ENCODE results near the gene AMBP. TPM values are rescaled to one million over a fixed set of nuclear protein-coding genes. Genes with fewer than 3 reads are reported as not detected.

The AMBP gene
- total and polyA plus RNA-seq, 4 donors: 0.23 to 1.7 TPM; not detected in 2

DNA sequence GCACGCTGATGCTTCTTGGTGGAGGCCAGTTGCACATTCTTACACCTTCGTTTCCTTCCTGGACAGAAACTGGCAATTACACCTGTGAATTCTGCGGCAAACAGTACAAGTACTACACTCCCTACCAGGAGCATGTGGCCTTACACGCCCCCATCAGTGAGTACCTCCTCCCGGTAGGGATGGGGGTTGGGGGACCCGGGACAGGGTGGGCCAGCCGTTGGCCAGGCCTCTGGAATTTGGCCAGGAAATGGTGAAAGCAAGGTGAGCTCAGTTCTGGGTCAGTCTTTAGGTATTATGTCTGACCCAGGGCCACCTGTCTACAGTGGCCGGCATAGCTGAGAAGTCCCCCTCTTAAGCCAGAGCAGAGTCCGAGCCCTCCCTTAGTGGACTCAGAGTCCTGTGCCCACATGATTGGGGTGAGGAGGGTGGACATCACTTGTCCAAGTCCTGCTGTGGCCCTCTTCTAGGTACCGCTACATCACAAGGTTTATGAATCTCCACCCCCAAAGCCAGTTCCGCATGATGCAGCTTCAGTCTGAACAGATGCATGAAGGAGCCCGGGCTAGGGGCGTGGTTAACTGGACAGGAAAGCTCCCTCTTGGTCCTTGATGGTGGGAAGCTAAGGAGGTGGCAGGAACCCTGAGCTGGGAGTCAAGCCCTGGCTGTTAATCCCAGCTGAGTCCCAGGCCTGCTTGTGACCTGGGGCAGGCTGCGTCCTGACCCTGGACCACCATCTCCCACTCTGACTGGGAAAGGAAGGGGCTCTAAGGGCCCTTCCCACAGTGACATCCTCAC, 61.3 kb downstream of the AMBP start:
- no peak overlapping the region for H3K4me3 ChIP-seq (ENCODE audit: low read depth, low read length)
- peaks cover 4% of the 10 kb centered on the region for H3K9me3 ChIP-seq (ENCODE audit: control insufficient read depth, insufficient read depth, low read length)
- 93% methylated on average over 7 of the region's 14 CpGs for WGBS (ENCODE audit: insufficient coverage)
- H3K27ac ChIP-seq (ENCODE audit: low read depth, low read length): no peak overlapping the region
- no peaks in the 10 kb centered on the region for H3K27me3 ChIP-seq (ENCODE audit: control insufficient read depth, insufficient read depth, low read length)
- peaks cover 31% of the 10 kb centered on the region for H3K36me3 ChIP-seq (ENCODE audit: control insufficient read depth, insufficient read depth, low read length)
- H3K4me1 ChIP-seq (ENCODE audit: control insufficient read depth, insufficient read depth, low read length): no peaks in the 10 kb centered on the region
- DNase-seq (ENCODE audit: low read depth in 4 of 6, low spot score in 6 of 6): no peak

DNA sequence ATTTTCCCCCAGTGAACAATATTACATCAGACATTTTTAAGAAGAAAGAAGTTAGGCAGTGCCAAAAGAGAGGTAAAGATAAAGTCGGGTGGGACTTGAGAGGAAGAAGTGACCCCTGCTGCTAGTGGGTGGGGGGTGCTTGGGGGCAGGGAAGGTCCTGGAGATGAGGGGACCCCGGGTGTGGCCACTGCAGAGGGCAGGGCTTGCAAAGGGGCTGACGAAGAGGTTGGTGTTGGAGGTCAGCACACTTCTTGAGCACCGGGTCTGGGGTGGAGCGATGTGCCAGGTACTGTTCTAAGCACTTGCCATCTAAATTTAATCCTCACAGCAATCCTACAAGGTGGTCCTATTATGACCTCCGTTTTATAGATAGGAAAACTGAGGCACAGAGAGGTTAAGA, 62.0 kb downstream of the AMBP start:
- WGBS (ENCODE audit: insufficient coverage): 86% methylated on average over 2 of the region's 6 CpGs
- H3K9me3 ChIP-seq (ENCODE audit: control insufficient read depth, insufficient read depth, low read length): peaks cover 4% of the 10 kb centered on the region
- H3K4me1 ChIP-seq (ENCODE audit: control insufficient read depth, insufficient read depth, low read length): no peaks in the 10 kb centered on the region
- no peaks in the 10 kb centered on the region for H3K27me3 ChIP-seq (ENCODE audit: control insufficient read depth, insufficient read depth, low read length)
- no peak for DNase-seq (ENCODE audit: low read depth in 4 of 6, low spot score in 6 of 6)
- no peak overlapping the region for H3K4me3 ChIP-seq (ENCODE audit: low read depth, low read length)
- no peak overlapping the region for H3K27ac ChIP-seq (ENCODE audit: low read depth, low read length)
- peaks cover 31% of the 10 kb centered on the region for H3K36me3 ChIP-seq (ENCODE audit: control insufficient read depth, insufficient read depth, low read length)

DNA sequence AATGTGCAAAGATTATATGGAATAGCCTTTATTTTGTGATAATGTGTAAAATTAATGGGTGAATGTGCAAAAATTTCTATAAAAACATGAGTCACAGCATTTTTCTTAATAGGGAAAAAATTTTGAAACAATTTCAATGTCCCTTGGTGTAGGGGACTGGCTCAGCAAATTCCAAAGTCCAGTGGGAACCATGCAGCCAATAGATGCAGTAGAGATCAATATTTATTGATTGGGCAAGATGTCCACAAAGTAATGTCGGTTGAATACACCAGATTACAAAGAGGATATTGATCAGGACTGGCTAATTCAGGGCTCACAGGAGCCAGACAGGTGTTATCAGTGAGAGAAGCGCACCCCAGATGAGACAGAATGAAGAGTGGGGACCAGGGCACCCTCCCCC, 62.5 kb downstream of the AMBP start:
- H3K27ac ChIP-seq (ENCODE audit: low read depth, low read length): no peak overlapping the region
- no peaks in the 10 kb centered on the region for H3K4me1 ChIP-seq (ENCODE audit: control insufficient read depth, insufficient read depth, low read length)
- no peak for DNase-seq (ENCODE audit: low read depth in 4 of 6, low spot score in 6 of 6)
- peaks cover 31% of the 10 kb centered on the region for H3K36me3 ChIP-seq (ENCODE audit: control insufficient read depth, insufficient read depth, low read length)
- H3K27me3 ChIP-seq (ENCODE audit: control insufficient read depth, insufficient read depth, low read length): no peaks in the 10 kb centered on the region
- H3K9me3 ChIP-seq (ENCODE audit: control insufficient read depth, insufficient read depth, low read length): peaks cover 4% of the 10 kb centered on the region
- 100% methylated on average over 1 of the region's 2 CpGs for WGBS (ENCODE audit: insufficient coverage)
- no peak overlapping the region for H3K4me3 ChIP-seq (ENCODE audit: low read depth, low read length)

GRCh38 chr9:114014044-114014443, 64.1 kb downstream of the AMBP start:
- Histone ChIP-seq H3K27me3 (ENCODE audit: control insufficient read depth, insufficient read depth, low read length) (no peaks in the 10 kb centered on the region), H3K4me1 (ENCODE audit: control insufficient read depth, insufficient read depth, low read length) (no peaks in the 10 kb centered on the region), H3K9me3 (ENCODE audit: control insufficient read depth, insufficient read depth, low read length) (peaks cover 2% of the 10 kb centered on the region), H3K27ac (ENCODE audit: low read depth, low read length) (no peak overlapping the region), H3K4me3 (ENCODE audit: low read depth, low read length) (no peak overlapping the region), H3K36me3 (ENCODE audit: control insufficient read depth, insufficient read depth, low read length) (peaks cover 39% of the 10 kb centered on the region)
- DNase-seq (ENCODE audit: low read depth in 4 of 6, low spot score in 6 of 6): no peak

DNA sequence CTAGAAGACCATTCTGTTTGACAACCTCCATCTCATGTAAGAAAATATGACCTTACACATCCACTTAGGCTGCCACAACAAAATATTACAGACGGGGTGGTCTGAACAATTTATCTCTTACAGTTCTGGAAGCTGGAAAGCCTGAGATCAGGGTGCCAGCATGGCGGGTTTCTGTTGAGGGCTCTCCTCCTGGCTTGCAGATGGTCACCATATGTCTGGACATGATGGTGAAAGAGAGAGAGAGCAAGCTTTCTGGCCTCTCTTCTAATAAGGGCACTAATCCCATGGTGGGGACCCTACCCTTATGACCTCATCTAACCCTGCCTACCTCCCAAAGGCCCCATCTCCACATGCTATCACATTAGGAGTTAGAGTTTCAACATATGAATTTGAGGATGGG, 66.0 kb downstream of the AMBP start:
- H3K4me3 ChIP-seq (ENCODE audit: low read depth, low read length): no peak overlapping the region
- no peak for DNase-seq (ENCODE audit: low read depth in 4 of 6, low spot score in 6 of 6)
- no peaks in the 10 kb centered on the region for H3K27me3 ChIP-seq (ENCODE audit: control insufficient read depth, insufficient read depth, low read length)
- peaks cover 40% of the 10 kb centered on the region for H3K36me3 ChIP-seq (ENCODE audit: control insufficient read depth, insufficient read depth, low read length)
- peaks cover 2% of the 10 kb centered on the region for H3K9me3 ChIP-seq (ENCODE audit: control insufficient read depth, insufficient read depth, low read length)
- WGBS (ENCODE audit: insufficient coverage): no CpG with 5 or more reads among the region's 2 CpGs
- H3K4me1 ChIP-seq (ENCODE audit: control insufficient read depth, insufficient read depth, low read length): no peaks in the 10 kb centered on the region
- no peak overlapping the region for H3K27ac ChIP-seq (ENCODE audit: low read depth, low read length)

DNA sequence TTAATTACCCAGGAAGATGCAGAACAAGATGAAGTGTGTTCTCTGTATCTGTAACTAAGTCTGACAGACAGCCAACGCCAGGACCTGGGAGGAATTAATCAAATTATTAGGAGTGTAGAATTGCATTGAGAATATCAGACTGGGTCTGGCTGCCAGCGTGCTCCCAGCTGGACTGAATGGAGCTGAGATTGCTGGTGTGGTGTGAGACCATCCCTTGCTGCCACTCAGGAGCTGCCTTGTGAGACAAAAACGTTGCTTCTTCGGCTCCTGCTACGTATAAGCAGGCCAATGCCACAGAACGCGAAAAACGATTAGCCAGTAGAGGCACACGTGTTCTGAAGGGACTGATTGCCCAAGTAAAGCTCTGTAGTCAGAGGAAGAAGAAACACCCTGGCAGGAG, 66.8 kb downstream of the AMBP start:
- no peaks in the 10 kb centered on the region for H3K27me3 ChIP-seq (ENCODE audit: control insufficient read depth, insufficient read depth, low read length)
- H3K4me1 ChIP-seq (ENCODE audit: control insufficient read depth, insufficient read depth, low read length): no peaks in the 10 kb centered on the region
- 74% methylated on average over 9 of the region's 9 CpGs for whole genome bisulfite sequencing (ENCODE audit: insufficient coverage)
- no peak overlapping the region for H3K4me3 ChIP-seq (ENCODE audit: low read depth, low read length)
- no peak overlapping the region for H3K27ac ChIP-seq (ENCODE audit: low read depth, low read length)
- H3K9me3 ChIP-seq (ENCODE audit: control insufficient read depth, insufficient read depth, low read length): peaks cover 2% of the 10 kb centered on the region
- H3K36me3 ChIP-seq (ENCODE audit: control insufficient read depth, insufficient read depth, low read length): peaks cover 39% of the 10 kb centered on the region
- DNase-seq (ENCODE audit: low read depth in 4 of 6, low spot score in 6 of 6): no peak

Other genes with a start within 250 kb of the AMBP start
- 10 to 100 TPM in 1 of 2 donors, 1 to 10 TPM in 1; 7.7 to 13.8 TPM for gene ZNF618, start 202.0 kb downstream of the AMBP start, total RNA-seq
- gene ZNF618, start 202.0 kb downstream of the AMBP start, polyA plus RNA-seq (ENCODE audit: insufficient read length in 2 of 2): 10 to 100 TPM; 17.0 TPM
- gene KIF12, start 21.0 kb upstream of the AMBP start, total RNA-seq: 1 to 10 TPM in 1 of 2 donors, under 1 TPM in 1; 0.59 to 9.0 TPM
- 1 to 10 TPM; 4.5 to 5.3 TPM for gene KIF12, start 21.0 kb upstream of the AMBP start, polyA plus RNA-seq (ENCODE audit: insufficient read length in 2 of 2)
- 10 to 100 TPM in 1 of 2 donors, 1 to 10 TPM in 1; 8.4 to 16.9 TPM for gene COL27A1, start 77.2 kb upstream of the AMBP start, total RNA-seq
- 10 to 100 TPM; 14.0 to 21.9 TPM for gene COL27A1, start 77.2 kb upstream of the AMBP start, polyA plus RNA-seq (ENCODE audit: insufficient read length in 2 of 2)
- 1 to 10 TPM in 1 of 2 donors, under 1 TPM in 1; 0.72 to 5.2 TPM for gene ORM1, start 244.8 kb upstream of the AMBP start, total RNA-seq
- not detected for gene ORM1, start 244.8 kb upstream of the AMBP start, polyA plus RNA-seq (ENCODE audit: insufficient read length in 2 of 2)